NCI-H524 treated with DMSO at 0.1 percent for 48 hours (cell line): ENCODE results near the gene SNORC.
"Not testable (repeated sequence)": the region's sequence is repeated elsewhere in the genome, so short reads cannot be mapped to it uniquely, and the experiment has no call there.

Experiments used
- DNase-seq: peaks from one replicate; lab custom pipeline; 2025; lab: John Stamatoyannopoulos, UW

Gene SNORC

DNA sequence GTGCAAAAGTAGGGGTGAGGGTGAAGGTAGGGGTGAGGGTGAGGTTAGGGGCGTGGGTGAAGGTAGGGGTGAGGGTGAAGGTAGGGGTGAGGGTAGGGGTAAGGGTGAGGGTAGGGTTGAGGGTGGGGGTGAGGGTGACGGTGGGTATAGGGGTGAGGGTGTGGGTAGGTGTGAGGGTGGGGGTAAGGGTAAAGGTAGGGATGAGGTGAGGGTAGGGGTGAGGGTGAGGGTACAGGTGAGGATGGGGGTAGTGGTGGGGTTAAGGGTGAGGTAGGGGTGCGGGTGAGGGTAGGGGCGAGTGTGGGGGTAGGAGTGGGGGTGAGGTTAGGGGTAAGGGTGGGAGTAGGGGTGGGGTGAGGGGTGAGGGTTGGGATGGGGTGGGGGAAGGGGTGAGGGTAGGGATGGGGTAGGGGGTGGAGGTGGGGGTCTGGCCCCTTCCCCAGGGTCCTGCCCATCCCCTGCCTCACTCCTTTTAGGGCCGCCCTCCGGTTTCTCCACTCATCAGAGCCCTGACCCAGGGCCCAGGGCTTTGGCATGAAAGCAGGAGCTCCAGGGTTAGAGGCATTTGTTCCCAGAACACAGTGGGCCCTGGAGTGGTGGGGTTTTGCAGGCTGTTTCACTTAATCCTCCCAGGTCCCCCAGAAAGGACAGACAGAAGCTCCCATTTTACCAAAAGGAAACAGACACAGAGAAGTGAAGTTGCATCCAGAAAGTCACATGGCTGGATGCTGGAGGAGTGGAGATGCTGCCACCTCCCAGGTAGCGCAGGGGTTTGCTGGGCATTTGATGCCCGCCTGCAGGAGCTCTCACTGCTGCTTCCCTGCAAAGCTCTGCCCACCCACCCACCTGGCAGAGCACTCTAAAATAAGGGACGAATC, 26.9 kb downstream of the SNORC start:
- DNase-seq = no peak

GRCh38 chr2:232897598-232898408, 27.7 kb downstream of the SNORC start:
- no peak for DNase-seq

- no peak for DNase-seq
These were observed 28.8 kb downstream of the SNORC start for GRCh38 chr2:232898592-232899543.

GRCh38 chr2:232900811-232901735, 31.0 kb downstream of the SNORC start:
- DNase-seq = no peak

- no peak for DNase-seq
These were observed 31.9 kb downstream of the SNORC start for GRCh38 chr2:232901736-232902578.

- DNase-seq = no peak
These were observed 33.9 kb downstream of the SNORC start for GRCh38 chr2:232903989-232904388.

GRCh38 chr2:232906867-232907717, 37.0 kb downstream of the SNORC start:
- DNase-seq = not testable (repeated sequence)

DNA sequence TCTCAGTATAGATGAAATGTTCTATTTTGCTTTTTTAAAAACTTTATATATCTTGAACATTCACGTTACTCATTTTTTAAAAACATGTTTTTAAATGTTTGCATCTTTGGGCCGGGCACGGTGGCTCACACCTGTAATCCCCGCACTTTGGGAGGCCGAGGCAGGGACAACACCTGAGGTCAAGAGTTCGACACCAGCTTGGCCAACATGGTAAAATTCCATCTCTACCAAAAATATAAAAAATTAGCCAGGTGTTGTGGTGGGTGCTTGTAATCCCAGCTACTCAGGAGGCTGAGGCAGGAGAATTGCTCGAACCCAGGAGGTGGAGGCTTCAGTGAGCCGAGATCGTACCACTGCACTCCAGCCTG, 37.6 kb downstream of the SNORC start:
- DNase-seq = not testable (repeated sequence)

DNA sequence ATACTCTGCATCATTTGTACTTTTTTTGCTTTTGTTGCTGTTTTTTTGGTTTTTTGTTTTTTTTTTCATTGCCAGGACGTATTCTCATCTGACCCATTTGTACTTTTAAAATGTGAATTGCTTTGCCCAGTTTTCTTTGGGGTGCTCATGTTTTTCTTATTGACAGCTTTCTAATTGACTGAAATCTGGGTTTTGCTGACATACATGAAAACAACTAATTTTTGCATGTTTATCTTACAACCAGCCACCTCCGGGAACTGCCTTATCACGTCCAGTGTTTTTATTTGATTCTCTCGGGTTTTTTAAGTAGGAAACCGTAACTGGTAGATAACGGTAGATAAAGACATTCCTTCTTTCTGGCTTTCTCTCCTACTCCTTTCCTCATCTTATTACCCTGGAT, 38.6 kb downstream of the SNORC start:
- no peak for DNase-seq

GRCh38 chr2:232910376-232910775, 40.3 kb downstream of the SNORC start:
- DNase-seq = no peak

- DNase-seq = no peak
These were observed 41.7 kb downstream of the SNORC start for GRCh38 chr2:232911712-232912277.

DNA sequence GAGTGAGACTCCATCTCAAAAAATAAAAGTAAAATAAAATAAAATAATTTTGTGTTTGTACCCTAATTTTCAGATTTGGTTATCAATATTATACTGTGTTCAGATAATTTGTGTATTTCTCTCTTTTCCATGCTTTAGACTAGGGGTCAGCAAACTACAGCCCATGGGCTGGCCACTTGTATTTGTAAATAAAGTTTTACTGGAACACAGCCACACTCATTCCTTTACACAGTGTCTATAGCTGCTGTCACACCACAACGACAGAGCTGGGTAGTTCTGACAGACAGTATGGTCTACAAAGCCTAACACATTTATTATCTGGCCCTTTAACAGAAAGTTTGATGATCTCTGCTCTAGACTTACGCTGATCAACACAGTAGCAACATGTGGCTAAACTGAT, 43.8 kb downstream of the SNORC start:
- no peak for DNase-seq

GRCh38 chr2:232919141-232919540, 49.1 kb downstream of the SNORC start:
- DNase-seq = no peak

- DNase-seq = no peak
These were observed 50.0 kb downstream of the SNORC start for GRCh38 chr2:232920055-232920454.

GRCh38 chr2:232920760-232921159, 50.7 kb downstream of the SNORC start:
- no peak for DNase-seq

- DNase-seq = no peak
These were observed 54.4 kb downstream of the SNORC start for GRCh38 chr2:232924433-232924832.

GRCh38 chr2:232925153-232925820, 55.2 kb downstream of the SNORC start:
- no peak for DNase-seq

GRCh38 chr2:232925821-232926156, 55.7 kb downstream of the SNORC start:
- no peak for DNase-seq
